ENCODE measurements around the gene IGFBPL1. TPM values are rescaled to one million over a fixed set of nuclear protein-coding genes. Genes with fewer than 3 reads are reported as not detected.

IGFBPL1 gene
- total RNA-seq, 1 experiment from 2014 or later: 37.9 TPM

GRCh38 chr9:38395653-38396370 lies 28.4 kb downstream of the IGFBPL1 start:
- Mint-ChIP-seq H3K27ac (no peak overlapping the region), H3K36me3 (ENCODE audit: insufficient read depth in 1 of 3, low read depth in 3 of 3) (peaks cover 40 to 52% (median 48%) of the 10 kb centered on the region in 3 experiments; a peak in 6 of 7 replicates), H3K27me3 (ENCODE audit: low read depth) (peaks cover 8% of the 10 kb centered on the region), H3K9me3 (no peaks in the 10 kb centered on the region), H3K4me3 (peak overlapping the region in 1 of 2 experiments; percentile 53; a peak in 1 of 5 replicates), H3K4me1 (peaks cover 26 to 33% of the 10 kb centered on the region in 2 experiments)
- H3K23ac ChIP-seq (ENCODE audit: insufficient read length, low read depth, low read length): no peak overlapping the region
- H2BK15ac ChIP-seq (ENCODE audit: low read depth, low read length): no peak overlapping the region
- no peak overlapping the region for H3K56ac ChIP-seq (ENCODE audit: insufficient read length, low read depth, low read length)
- no peak overlapping the region for H4K5ac ChIP-seq (ENCODE audit: insufficient read length, low read depth, low read length)
- no peaks in the 10 kb centered on the region for H3K27me3 ChIP-seq (ENCODE audit: insufficient read depth, low read length)
- no peaks in the 10 kb centered on the region for H3K9me3 ChIP-seq (ENCODE audit: control insufficient read depth, low read depth, low read length)
- no peak overlapping the region for H3K27ac ChIP-seq (ENCODE audit: insufficient read length, low read depth, low read length)
- H3K4ac ChIP-seq (ENCODE audit: low read depth, low read length): no peak overlapping the region
- no peak overlapping the region for H3K14ac ChIP-seq (ENCODE audit: insufficient read depth, low read length)
- H3K79me2 ChIP-seq (ENCODE audit: insufficient read depth, low read length): peaks cover 13% of the 10 kb centered on the region; the same call in 1 of the 2 replicates
- no peak overlapping the region for H2AK5ac ChIP-seq (ENCODE audit: insufficient read length, low read length)
- H3K23me2 ChIP-seq (ENCODE audit: insufficient read length, low read depth, low read length, poor library complexity, severe bottlenecking): peaks cover 10% of the 10 kb centered on the region
- no peak for TF ChIP-seq CTCF (conservative IDR thresholded peaks at IDR 0.05)
- H3K18ac ChIP-seq (ENCODE audit: insufficient read length, low read depth, low read length): no peak overlapping the region
- no peak overlapping the region for H3K9ac ChIP-seq (ENCODE audit: extremely low read depth, insufficient read length, low read length)
- no peak overlapping the region for H2BK5ac ChIP-seq (ENCODE audit: insufficient read length, low read length)
- no peak overlapping the region for H2BK12ac ChIP-seq (ENCODE audit: insufficient read length, low read depth, low read length)
- peaks cover 3% of the 10 kb centered on the region; the same call in 1 of the 2 replicates for H3K4me1 ChIP-seq (ENCODE audit: insufficient read depth, low read length)
- WGBS (ENCODE audit: extremely low coverage, insufficient read length, low lambda C conversion rate): no CpG with 5 or more reads among the region's 30 CpGs
- H4K91ac ChIP-seq (ENCODE audit: insufficient read length, low read depth, low read length): no peak overlapping the region
- H2AFZ ChIP-seq (ENCODE audit: low read length): no peak overlapping the region
- no peaks in the 10 kb centered on the region for H3K79me1 ChIP-seq (ENCODE audit: insufficient read depth, low read depth, low read length, poor library complexity, severe bottlenecking)
- no peak overlapping the region for H3T11ph ChIP-seq (ENCODE audit: low read length)
- H2BK20ac ChIP-seq (ENCODE audit: low read depth, low read length, poor library complexity, severe bottlenecking): no peak overlapping the region
- H4K20me1 ChIP-seq (ENCODE audit: control insufficient read depth, insufficient read depth, insufficient read length): no peaks in the 10 kb centered on the region
- H4K8ac ChIP-seq (replicated peaks; ENCODE audit: insufficient read length, low read depth, low read length): no peak overlapping the region
- DNase-seq: no peak
- H2BK120ac ChIP-seq (ENCODE audit: low read depth, low read length, poor library complexity, severe bottlenecking): no peak overlapping the region
- H3K4me2 ChIP-seq (ENCODE audit: insufficient read depth, insufficient read length, low read length): no peak overlapping the region
